CD14-positive monocyte (primary cell): ENCODE results near the gene PSME3. TPM values are rescaled to one million over a fixed set of nuclear protein-coding genes. Genes with fewer than 3 reads are reported as not detected.

ENCODE experiments used
- DNase-seq, 3 donors: peaks; one replicate each; pipeline ENCODE4 v3.0.0-alpha.2; 2011 to 2022
- H2AFZ ChIP-seq: 2 replicates; pipeline ENCODE4 v1.6.0; 2012; ENCODE audit warnings: mild to moderate bottlenecking, low read depth, low read length, inconsistent platforms; ENCODE audit not compliant: insufficient read depth, poor library complexity, severe bottlenecking
- H3K27ac ChIP-seq, 2 donors: 1 replicate in 1 of 2; 2 replicates in 1 of 2; pipeline ENCODE4 v1.5.1; 2012 to 2013; ENCODE audit warnings: low read length in 2 of 2, control low read depth in 1 of 2, inconsistent platforms in 1 of 2, low read depth in 1 of 2, mild to moderate bottlenecking in 1 of 2
- H3K27me3 ChIP-seq, 2 donors: one replicate each; pipeline versions ENCODE4 v1.6.0 to v1.6.1; 2011 to 2013; ENCODE audit warnings: low read length in 2 of 2; ENCODE audit not compliant: control insufficient read depth in 2 of 2, insufficient read depth in 2 of 2
- H3K36me3 ChIP-seq, 2 donors: replicated peaks in 1 of 2; 1 replicate in 1 of 2; 2 replicates in 1 of 2; pipeline versions ENCODE4 v1.5.1 to v1.6.1; 2012 to 2013; ENCODE audit warnings: low read length in 2 of 2, control low read depth in 1 of 2, inconsistent platforms in 1 of 2, mild to moderate bottlenecking in 1 of 2; ENCODE audit not compliant: insufficient read depth in 2 of 2, control insufficient read depth in 1 of 2
- H3K4me1 ChIP-seq, 2 donors: 1 replicate in 1 of 2; 2 replicates in 1 of 2; pipeline versions ENCODE4 v1.5.1 to v1.6.1; 2012 to 2013; ENCODE audit warnings: low read length in 2 of 2, control low read depth in 1 of 2, inconsistent platforms in 1 of 2, mild to moderate bottlenecking in 1 of 2, moderate library complexity in 1 of 2; ENCODE audit not compliant: insufficient read depth in 2 of 2, control insufficient read depth in 1 of 2
- H3K4me2 ChIP-seq: replicated peaks from 2 replicates; pipeline ENCODE3; 2012; ENCODE audit warnings: low read length, moderate library complexity, mild to moderate bottlenecking; ENCODE audit not compliant: poor library complexity, severe bottlenecking; ENCODE audit errors: extremely low read depth
- H3K4me3 ChIP-seq, 3 experiments: fragments of 200-600 bp in 1 of 3; sonication (generic) in 1 of 3; replicated peaks in 1 of 3; 1 replicate in 2 of 3; 2 replicates in 1 of 3; pipeline ENCODE4 v1.5.1; 2011 to 2013; ENCODE audit warnings: low read length in 3 of 3, mild to moderate bottlenecking in 3 of 3, control low read depth in 2 of 3, low read depth in 2 of 3, inconsistent platforms in 1 of 3, moderate library complexity in 1 of 3
- H3K79me2 ChIP-seq: 2 replicates; pipeline ENCODE4 v1.6.0; 2012; ENCODE audit warnings: mild to moderate bottlenecking, control low read depth, inconsistent platforms, low read length, moderate library complexity; ENCODE audit not compliant: insufficient read depth
- H3K9ac ChIP-seq: 2 replicates; pipeline ENCODE4 v1.6.0; 2017; ENCODE audit warnings: low read length, mild to moderate bottlenecking; ENCODE audit not compliant: insufficient read depth, poor library complexity, severe bottlenecking
- H3K9me3 ChIP-seq, 2 donors: replicated peaks in 1 of 2; 1 replicate in 1 of 2; 2 replicates in 1 of 2; pipeline versions ENCODE4 v1.5.1 to v1.6.1; 2012 to 2013; ENCODE audit warnings: low read length in 2 of 2, control low read depth in 1 of 2; ENCODE audit not compliant: control insufficient read depth in 1 of 2, insufficient read depth in 1 of 2
- H4K20me1 ChIP-seq: 2 replicates; pipeline ENCODE4 v1.6.0; 2012; ENCODE audit warnings: mild to moderate bottlenecking, low read length, control low read depth, moderate library complexity; ENCODE audit not compliant: insufficient read depth
- H3K27ac Mint-ChIP-seq, 7 donors: one replicate each; pipeline ENCODE4 v1.8.0; 2020; ENCODE audit warnings: mild to moderate bottlenecking in 7 of 7, mixed read lengths in 7 of 7, moderate library complexity in 6 of 7, inconsistent platforms in 2 of 7
- H3K27me3 Mint-ChIP-seq, 3 donors: one replicate each; pipeline ENCODE4 v1.8.0; 2021 to 2022; ENCODE audit warnings: low read depth in 3 of 3, mild to moderate bottlenecking in 3 of 3, mixed read lengths in 3 of 3, moderate library complexity in 3 of 3, inconsistent platforms in 1 of 3
- H3K36me3 Mint-ChIP-seq, 2 donors: one replicate each; pipeline ENCODE4 v1.8.0; 2020; ENCODE audit warnings: mixed read lengths in 2 of 2, inconsistent platforms in 1 of 2, mild to moderate bottlenecking in 1 of 2
- H3K4me1 Mint-ChIP-seq: one replicate; pipeline ENCODE4 v1.8.0; 2020; ENCODE audit warnings: mild to moderate bottlenecking, mixed read lengths
- H3K4me3 Mint-ChIP-seq, 2 donors: one replicate each; pipeline ENCODE4 v1.8.0; 2020; ENCODE audit warnings: mild to moderate bottlenecking in 2 of 2, mixed read lengths in 2 of 2, moderate library complexity in 1 of 2
- H3K9me3 Mint-ChIP-seq, 7 donors: one replicate each; pipeline ENCODE4 v1.8.0; 2020 to 2022; ENCODE audit warnings: mixed read lengths in 7 of 7, mild to moderate bottlenecking in 6 of 7, moderate library complexity in 6 of 7, inconsistent platforms in 2 of 7
- WGBS: methylation state at CpG from one replicate; pipeline ENCODE4 v1.1.5; 2013; ENCODE audit warnings: missing lambda C conversion rate; ENCODE audit not compliant: insufficient coverage; 5-methylcytosine and 5-hydroxymethylcytosine counted together
- intact Hi-C, 2 donors: fragments of 100-400 bp; cut with micrococcal nuclease; formaldehyde crosslinking; loops; one replicate each; pipeline versions ENCODE4 v1.15.0 to v1.15.1; 2023
- polyA plus RNA-seq, 3 donors: library from polyadenylated mRNA; depleted of rRNA in 1 of 3; unstranded in 2 of 3; stranded (reverse) in 1 of 3; fragments of 300-500 nt in 2 of 3; fragments of >200 nt in 1 of 3; fragmentation: Illumina TruSeq in 2 of 3; gene quantifications; 1 replicate in 2 of 3; 2 replicates in 1 of 3; pipeline ENCODE4 v1.2.3, GENCODE V29; 2012 to 2021
- TF ChIP-seq, protein P1 (sequence below): fragments of 200-600 bp; IDR thresholded peaks from one replicate; pipeline ENCODE4 v1.8.0; 2022; ENCODE audit warnings: antibody characterized with exemption, mild to moderate bottlenecking

PSME3 gene
- polyA plus RNA-seq, 3 donors: 61.9 to 137 (median 124) TPM

- WGBS: 96% methylated on average over 5 of the region's 5 CpGs
- Histone ChIP-seq H3K4me2 (no peak overlapping the region), H3K9me3 (no peaks in the 10 kb centered on the region), H3K27me3 (no peaks in the 10 kb centered on the region), H3K4me3 (no peak overlapping the region), H3K9ac (no peak overlapping the region), H4K20me1 (no peaks in the 10 kb centered on the region), H3K4me1 (peaks cover 0 to 8% of the 10 kb centered on the region in 2 donors), H2AFZ (no peak overlapping the region), H3K79me2 (no peaks in the 10 kb centered on the region), H3K27ac (no peak overlapping the region), H3K36me3 (no peaks in the 10 kb centered on the region)
- TF ChIP-seq, protein P1, sequence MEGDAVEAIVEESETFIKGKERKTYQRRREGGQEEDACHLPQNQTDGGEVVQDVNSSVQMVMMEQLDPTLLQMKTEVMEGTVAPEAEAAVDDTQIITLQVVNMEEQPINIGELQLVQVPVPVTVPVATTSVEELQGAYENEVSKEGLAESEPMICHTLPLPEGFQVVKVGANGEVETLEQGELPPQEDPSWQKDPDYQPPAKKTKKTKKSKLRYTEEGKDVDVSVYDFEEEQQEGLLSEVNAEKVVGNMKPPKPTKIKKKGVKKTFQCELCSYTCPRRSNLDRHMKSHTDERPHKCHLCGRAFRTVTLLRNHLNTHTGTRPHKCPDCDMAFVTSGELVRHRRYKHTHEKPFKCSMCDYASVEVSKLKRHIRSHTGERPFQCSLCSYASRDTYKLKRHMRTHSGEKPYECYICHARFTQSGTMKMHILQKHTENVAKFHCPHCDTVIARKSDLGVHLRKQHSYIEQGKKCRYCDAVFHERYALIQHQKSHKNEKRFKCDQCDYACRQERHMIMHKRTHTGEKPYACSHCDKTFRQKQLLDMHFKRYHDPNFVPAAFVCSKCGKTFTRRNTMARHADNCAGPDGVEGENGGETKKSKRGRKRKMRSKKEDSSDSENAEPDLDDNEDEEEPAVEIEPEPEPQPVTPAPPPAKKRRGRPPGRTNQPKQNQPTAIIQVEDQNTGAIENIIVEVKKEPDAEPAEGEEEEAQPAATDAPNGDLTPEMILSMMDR: no peak
- Mint-ChIP-seq H3K27ac (peak overlapping the region in 1 of 7 donors; percentile 24), H3K4me1 (peaks cover 6% of the 10 kb centered on the region), H3K27me3 (peaks cover 0 to 5% (median 5%) of the 10 kb centered on the region in 3 donors), H3K36me3 (no peaks in the 10 kb centered on the region), H3K9me3 (peaks cover 0 to 1% (median 0%) of the 10 kb centered on the region in 7 donors), H3K4me3 (no peak overlapping the region)
- no peak for DNase-seq
- intact Hi-C loops: no loop called here
These were observed 20.4 kb downstream of the PSME3 start for GRCh38 chr17:42853597-42853967.

- H3K27ac ChIP-seq: no peak overlapping the region
- TF ChIP-seq, protein P1: no peak
- no peaks in the 10 kb centered on the region for H3K36me3 Mint-ChIP-seq
- peaks cover 0 to 5% (median 5%) of the 10 kb centered on the region in 3 donors for H3K27me3 Mint-ChIP-seq
- H3K27ac Mint-ChIP-seq: peak overlapping the region in 1 of 7 donors; percentile 24
- no peak overlapping the region for H3K4me2 ChIP-seq
- H3K9ac ChIP-seq: no peak overlapping the region
- no peak overlapping the region for H3K4me3 ChIP-seq
- H3K79me2 ChIP-seq: no peaks in the 10 kb centered on the region
- H2AFZ ChIP-seq: no peak overlapping the region
- H3K4me1 Mint-ChIP-seq: peaks cover 6% of the 10 kb centered on the region
- peaks cover 0 to 8% of the 10 kb centered on the region in 2 donors for H3K4me1 ChIP-seq
- no peak overlapping the region for H3K4me3 Mint-ChIP-seq
- no peaks in the 10 kb centered on the region for H3K9me3 ChIP-seq
- no peaks in the 10 kb centered on the region for H3K36me3 ChIP-seq
- no peak for DNase-seq
- H4K20me1 ChIP-seq: no peaks in the 10 kb centered on the region
- peaks cover 0 to 1% (median 0%) of the 10 kb centered on the region in 7 donors for H3K9me3 Mint-ChIP-seq
- intact Hi-C loops: no loop called here
- 95% methylated on average over 12 of the region's 15 CpGs for WGBS
- no peaks in the 10 kb centered on the region for H3K27me3 ChIP-seq
These were observed 21.0 kb downstream of the PSME3 start for GRCh38 chr17:42853968-42854790.
